Measurements from ENCODE around the gene ZMIZ1.

DNA sequence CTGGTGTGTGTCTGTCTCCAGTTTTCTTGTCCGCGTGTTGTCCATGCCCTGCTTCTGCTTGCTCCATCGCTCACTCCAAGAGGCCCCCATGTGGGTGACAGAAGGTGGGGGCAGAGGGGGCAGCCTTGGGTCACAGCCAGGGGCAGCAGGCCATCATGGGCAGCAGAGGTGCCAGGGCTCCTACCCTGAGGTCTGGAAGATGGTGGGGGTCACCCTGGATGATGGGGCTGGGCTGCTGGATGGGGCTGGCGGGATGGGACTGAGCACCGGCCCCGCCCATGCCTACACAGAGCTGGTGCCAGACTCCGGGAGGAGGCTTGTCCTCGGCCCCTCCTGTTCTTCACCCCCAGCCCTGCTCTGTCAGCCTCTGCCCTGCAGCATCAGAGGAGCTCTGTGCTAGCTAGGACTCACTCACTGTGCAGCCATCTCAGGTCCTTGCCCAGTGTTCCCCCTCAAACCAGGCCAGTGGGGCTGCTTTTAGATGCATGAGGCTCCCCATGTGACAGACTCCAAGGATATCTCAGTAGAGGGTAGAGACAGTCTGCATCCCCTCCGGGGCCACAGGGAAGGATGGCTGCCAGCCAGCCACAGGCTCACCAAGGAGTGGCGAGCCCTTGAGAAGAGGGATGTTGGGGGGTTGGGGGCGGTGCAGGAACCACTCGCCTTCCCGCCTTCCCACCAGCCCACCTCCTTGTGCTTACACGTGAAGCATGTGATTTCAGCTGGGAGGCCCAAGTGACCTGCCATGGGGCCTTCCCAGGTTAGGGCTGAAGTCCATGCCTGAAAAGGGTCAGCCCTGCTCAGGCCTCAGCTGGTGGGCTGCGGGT, 243.0 kb downstream of the ZMIZ1 start:
- no peak for TF ChIP-seq POLR2A (IDR thresholded peaks at IDR 0.05)
- TF ChIP-seq, protein P1, sequence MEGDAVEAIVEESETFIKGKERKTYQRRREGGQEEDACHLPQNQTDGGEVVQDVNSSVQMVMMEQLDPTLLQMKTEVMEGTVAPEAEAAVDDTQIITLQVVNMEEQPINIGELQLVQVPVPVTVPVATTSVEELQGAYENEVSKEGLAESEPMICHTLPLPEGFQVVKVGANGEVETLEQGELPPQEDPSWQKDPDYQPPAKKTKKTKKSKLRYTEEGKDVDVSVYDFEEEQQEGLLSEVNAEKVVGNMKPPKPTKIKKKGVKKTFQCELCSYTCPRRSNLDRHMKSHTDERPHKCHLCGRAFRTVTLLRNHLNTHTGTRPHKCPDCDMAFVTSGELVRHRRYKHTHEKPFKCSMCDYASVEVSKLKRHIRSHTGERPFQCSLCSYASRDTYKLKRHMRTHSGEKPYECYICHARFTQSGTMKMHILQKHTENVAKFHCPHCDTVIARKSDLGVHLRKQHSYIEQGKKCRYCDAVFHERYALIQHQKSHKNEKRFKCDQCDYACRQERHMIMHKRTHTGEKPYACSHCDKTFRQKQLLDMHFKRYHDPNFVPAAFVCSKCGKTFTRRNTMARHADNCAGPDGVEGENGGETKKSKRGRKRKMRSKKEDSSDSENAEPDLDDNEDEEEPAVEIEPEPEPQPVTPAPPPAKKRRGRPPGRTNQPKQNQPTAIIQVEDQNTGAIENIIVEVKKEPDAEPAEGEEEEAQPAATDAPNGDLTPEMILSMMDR (IDR thresholded peaks at IDR 0.05): no peak
